H9 (cell line): Measurements from ENCODE around the gene PTPRQ. TPM values are rescaled to one million over a fixed set of nuclear protein-coding genes. Genes with fewer than 3 reads are reported as not detected.

Source experiments
- DNase-seq: peaks from one replicate; pipeline ENCODE4 v3.0.0-alpha.2; 2017
- H2AFZ ChIP-seq: one replicate; pipeline ENCODE4 v1.6.1; 2013; ENCODE audit warnings: mild to moderate bottlenecking, low read length, control low read depth, moderate library complexity
- H2AK5ac ChIP-seq: 2 replicates; pipeline ENCODE4 v1.6.1; 2013; ENCODE audit warnings: low read length, control low read depth, mixed read lengths; ENCODE audit not compliant: insufficient read length
- H2BK120ac ChIP-seq: one replicate; pipeline ENCODE4 v1.6.1; 2013; ENCODE audit warnings: low read depth, mild to moderate bottlenecking, low read length, control low read depth, inconsistent platforms; ENCODE audit not compliant: poor library complexity, severe bottlenecking
- H2BK12ac ChIP-seq: 2 replicates; pipeline ENCODE4 v1.6.1; 2013; ENCODE audit warnings: low read length, control low read depth, mixed read lengths, low read depth; ENCODE audit not compliant: insufficient read length
- H2BK15ac ChIP-seq: 2 replicates; pipeline ENCODE4 v1.6.1; 2013; ENCODE audit warnings: low read depth, low read length, control low read depth
- H2BK20ac ChIP-seq: one replicate; pipeline ENCODE4 v1.6.1; 2013; ENCODE audit warnings: low read depth, mild to moderate bottlenecking, low read length, control low read depth, inconsistent platforms; ENCODE audit not compliant: poor library complexity, severe bottlenecking
- H2BK5ac ChIP-seq: 2 replicates; pipeline ENCODE4 v1.6.1; 2013; ENCODE audit warnings: low read length, control low read depth, mixed read lengths; ENCODE audit not compliant: insufficient read length
- H3K14ac ChIP-seq: 2 replicates; pipeline ENCODE4 v1.6.1; 2013; ENCODE audit warnings: low read length, control low read depth; ENCODE audit not compliant: insufficient read depth
- H3K18ac ChIP-seq: 2 replicates; pipeline ENCODE4 v1.6.1; 2013; ENCODE audit warnings: low read depth, mild to moderate bottlenecking, mixed read lengths, low read length, control low read depth; ENCODE audit not compliant: insufficient read length
- H3K23ac ChIP-seq: 2 replicates; pipeline ENCODE4 v1.6.1; 2013; ENCODE audit warnings: low read length, control low read depth, mixed read lengths, low read depth; ENCODE audit not compliant: insufficient read length
- H3K23me2 ChIP-seq: 2 replicates; pipeline ENCODE4 v1.6.1; 2013; ENCODE audit warnings: low read depth, mild to moderate bottlenecking, mixed read lengths, low read length, control low read depth; ENCODE audit not compliant: insufficient read length, poor library complexity, severe bottlenecking
- H3K27ac ChIP-seq: 2 replicates; pipeline ENCODE4 v1.5.1; 2013; ENCODE audit warnings: low read length, control low read depth, mixed read lengths, low read depth; ENCODE audit not compliant: insufficient read length
- H3K27me3 ChIP-seq: 2 replicates; pipeline ENCODE4 v1.6.1; 2013; ENCODE audit warnings: low read length, control low read depth, inconsistent platforms; ENCODE audit not compliant: insufficient read depth
- H3K4ac ChIP-seq: 2 replicates; pipeline ENCODE4 v1.6.1; 2013; ENCODE audit warnings: low read depth, mild to moderate bottlenecking, control low read depth, inconsistent platforms, low read length, moderate library complexity
- H3K4me1 ChIP-seq: 2 replicates; pipeline ENCODE4 v1.6.1; 2013; ENCODE audit warnings: low read length, control low read depth, inconsistent platforms; ENCODE audit not compliant: insufficient read depth
- H3K4me2 ChIP-seq: 2 replicates; pipeline ENCODE4 v1.6.1; 2013; ENCODE audit warnings: low read length, control low read depth, mixed read lengths; ENCODE audit not compliant: insufficient read length, insufficient read depth
- H3K56ac ChIP-seq: 2 replicates; pipeline ENCODE4 v1.6.1; 2013; ENCODE audit warnings: low read depth, mild to moderate bottlenecking, mixed read lengths, low read length, control low read depth; ENCODE audit not compliant: insufficient read length
- H3K79me1 ChIP-seq: 2 replicates; pipeline ENCODE4 v1.6.1; 2013; ENCODE audit warnings: low read depth, mild to moderate bottlenecking, moderate library complexity, low read length, control low read depth, inconsistent platforms; ENCODE audit not compliant: insufficient read depth, poor library complexity, severe bottlenecking
- H3K79me2 ChIP-seq: 2 replicates; pipeline ENCODE4 v1.6.1; 2013; ENCODE audit warnings: low read length, control low read depth, inconsistent platforms; ENCODE audit not compliant: insufficient read depth
- H3K9ac ChIP-seq: 2 replicates; pipeline ENCODE4 v1.6.1; 2013; ENCODE audit warnings: low read length, control low read depth, mixed read lengths; ENCODE audit not compliant: insufficient read length; ENCODE audit errors: extremely low read depth
- H3K9me3 ChIP-seq: one replicate; pipeline ENCODE4 v1.6.1; 2013; ENCODE audit warnings: low read depth, low read length, inconsistent platforms; ENCODE audit not compliant: control insufficient read depth
- H3T11ph ChIP-seq: one replicate; pipeline ENCODE4 v1.6.1; 2013; ENCODE audit warnings: mild to moderate bottlenecking, low read length, control low read depth, inconsistent platforms
- H4K20me1 ChIP-seq: one replicate; pipeline ENCODE4 v1.6.1; 2013; ENCODE audit not compliant: control insufficient read depth, insufficient read length, insufficient read depth
- H4K5ac ChIP-seq: 2 replicates; pipeline ENCODE4 v1.6.1; 2013; ENCODE audit warnings: low read depth, mild to moderate bottlenecking, mixed read lengths, low read length, control low read depth; ENCODE audit not compliant: insufficient read length
- H4K8ac ChIP-seq: replicated peaks from 2 replicates; pipeline ENCODE4 v1.6.1; 2013; ENCODE audit warnings: low read length, control low read depth, mixed read lengths, low read depth; ENCODE audit not compliant: insufficient read length
- H4K91ac ChIP-seq: 2 replicates; pipeline ENCODE4 v1.6.1; 2013; ENCODE audit warnings: low read depth, mild to moderate bottlenecking, moderate library complexity, mixed read lengths, low read length, control low read depth; ENCODE audit not compliant: insufficient read length
- H3K27ac Mint-ChIP-seq, 3 experiments: 2 replicates in 2 of 3; 3 replicates in 1 of 3; pipeline ENCODE4 v1.8.0; 2020 to 2021; ENCODE audit warnings: mixed read lengths in 3 of 3, mild to moderate bottlenecking in 1 of 3, moderate library complexity in 1 of 3
- H3K27me3 Mint-ChIP-seq: 2 replicates; pipeline ENCODE4 v1.8.0; 2021; ENCODE audit warnings: low read depth, mild to moderate bottlenecking, moderate library complexity, mixed read lengths
- H3K36me3 Mint-ChIP-seq, 3 experiments: 2 replicates in 2 of 3; 3 replicates in 1 of 3; pipeline ENCODE4 v1.8.0; 2020 to 2021; ENCODE audit warnings: low read depth in 3 of 3, mixed read lengths in 3 of 3; ENCODE audit not compliant: insufficient read depth in 1 of 3
- H3K4me1 Mint-ChIP-seq, 2 experiments: 2 replicates each; pipeline ENCODE4 v1.8.0; 2020; ENCODE audit warnings: mixed read lengths in 2 of 2
- H3K4me3 Mint-ChIP-seq, 2 experiments: 2 replicates in 1 of 2; 3 replicates in 1 of 2; pipeline ENCODE4 v1.8.0; 2020 to 2021; ENCODE audit warnings: mild to moderate bottlenecking in 2 of 2, mixed read lengths in 2 of 2, moderate library complexity in 1 of 2
- H3K9me3 Mint-ChIP-seq, 2 experiments: 2 replicates in 1 of 2; 3 replicates in 1 of 2; pipeline ENCODE4 v1.8.0; 2020; ENCODE audit warnings: mild to moderate bottlenecking in 2 of 2, mixed read lengths in 2 of 2, moderate library complexity in 1 of 2
- WGBS: extraction: QIAGEN DNeasy Blood & Tissue Kit; methylation state at CpG from one replicate; pipeline ENCODE4 v1.1.7; 2013; ENCODE audit warnings: missing lambda C conversion rate, low lambda C conversion rate, mixed read lengths; ENCODE audit not compliant: insufficient read length; ENCODE audit errors: extremely low coverage; 5-methylcytosine and 5-hydroxymethylcytosine counted together
- total RNA-seq: library from RNA; stranded (reverse); gene quantifications from 2 replicates; pipeline ENCODE4 v1.2.1, GENCODE V29; 2021
- TF ChIP-seq, protein P1 (sequence below): fragments of 200-600 bp; sonication (generic); conservative IDR thresholded peaks from 3 replicates; pipeline ENCODE4 v1.8.0; 2021; ENCODE audit warnings: antibody characterized with exemption, mild to moderate bottlenecking

PTPRQ gene
- total RNA-seq, 1 experiment from 2014 or later: not detected

DNA sequence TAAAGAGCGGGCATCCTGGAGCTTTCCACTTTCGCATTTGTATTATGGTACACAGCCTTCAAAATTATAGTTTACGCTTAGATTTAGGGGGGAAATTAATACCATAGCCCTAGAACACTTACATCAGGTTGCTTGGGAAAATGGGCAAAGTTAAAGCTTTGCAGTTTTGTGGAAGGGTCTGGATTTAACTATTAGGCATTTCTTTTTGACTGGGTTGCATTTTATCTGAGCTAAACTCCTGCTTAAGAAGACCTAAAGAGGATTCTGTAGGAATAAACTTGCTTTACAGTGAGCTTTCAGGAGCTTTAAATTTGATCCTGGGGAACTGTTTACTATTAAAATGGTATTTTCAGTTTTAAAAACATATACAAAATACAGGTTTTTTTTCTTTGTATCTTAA, 42.8 kb upstream of the PTPRQ start:
- no peak overlapping the region for H3K4ac ChIP-seq

More for the DNA sequence above, 42.8 kb upstream of the PTPRQ start:
- no peak overlapping the region for H2BK15ac ChIP-seq
- no peaks in the 10 kb centered on the region for H3K79me2 ChIP-seq
- H2BK120ac ChIP-seq: no peak overlapping the region
- no peaks in the 10 kb centered on the region for H4K20me1 ChIP-seq
- no peak overlapping the region for H3K4me2 ChIP-seq
- no peak overlapping the region for H3K14ac ChIP-seq
- Mint-ChIP-seq H3K9me3 (no peaks in the 10 kb centered on the region), H3K27ac (no peak overlapping the region), H3K36me3 (no peaks in the 10 kb centered on the region), H3K4me1 (peaks cover 2 to 4% of the 10 kb centered on the region in 2 experiments; a peak in 2 of 4 replicates), H3K27me3 (no peaks in the 10 kb centered on the region; the same call in 1 of the 2 replicates), H3K4me3 (no peak overlapping the region)
- no peak overlapping the region for H3K23ac ChIP-seq
- H2BK5ac ChIP-seq: no peak overlapping the region
- H2BK20ac ChIP-seq: no peak overlapping the region
- no peaks in the 10 kb centered on the region for H3K4me1 ChIP-seq
- no peak overlapping the region for H3T11ph ChIP-seq
- WGBS: no CpG with 5 or more reads among the region's 3 CpGs
- no peak overlapping the region for H2AK5ac ChIP-seq
- H3K9me3 ChIP-seq: no peaks in the 10 kb centered on the region
- TF ChIP-seq, protein P1, sequence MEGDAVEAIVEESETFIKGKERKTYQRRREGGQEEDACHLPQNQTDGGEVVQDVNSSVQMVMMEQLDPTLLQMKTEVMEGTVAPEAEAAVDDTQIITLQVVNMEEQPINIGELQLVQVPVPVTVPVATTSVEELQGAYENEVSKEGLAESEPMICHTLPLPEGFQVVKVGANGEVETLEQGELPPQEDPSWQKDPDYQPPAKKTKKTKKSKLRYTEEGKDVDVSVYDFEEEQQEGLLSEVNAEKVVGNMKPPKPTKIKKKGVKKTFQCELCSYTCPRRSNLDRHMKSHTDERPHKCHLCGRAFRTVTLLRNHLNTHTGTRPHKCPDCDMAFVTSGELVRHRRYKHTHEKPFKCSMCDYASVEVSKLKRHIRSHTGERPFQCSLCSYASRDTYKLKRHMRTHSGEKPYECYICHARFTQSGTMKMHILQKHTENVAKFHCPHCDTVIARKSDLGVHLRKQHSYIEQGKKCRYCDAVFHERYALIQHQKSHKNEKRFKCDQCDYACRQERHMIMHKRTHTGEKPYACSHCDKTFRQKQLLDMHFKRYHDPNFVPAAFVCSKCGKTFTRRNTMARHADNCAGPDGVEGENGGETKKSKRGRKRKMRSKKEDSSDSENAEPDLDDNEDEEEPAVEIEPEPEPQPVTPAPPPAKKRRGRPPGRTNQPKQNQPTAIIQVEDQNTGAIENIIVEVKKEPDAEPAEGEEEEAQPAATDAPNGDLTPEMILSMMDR: no peak
- H3K23me2 ChIP-seq: no peaks in the 10 kb centered on the region
- peak overlapping the region; percentile 66 for H2AFZ ChIP-seq
- H3K56ac ChIP-seq: no peak overlapping the region
- DNase-seq: no peak
- no peaks in the 10 kb centered on the region for H3K27me3 ChIP-seq
- H3K9ac ChIP-seq: no peak overlapping the region
- no peak overlapping the region for H3K27ac ChIP-seq
- H2BK12ac ChIP-seq: no peak overlapping the region
- H3K18ac ChIP-seq: no peak overlapping the region
- no peak overlapping the region for H4K8ac ChIP-seq
- no peak overlapping the region for H4K91ac ChIP-seq
- no peak overlapping the region for H4K5ac ChIP-seq
- H3K79me1 ChIP-seq: no peaks in the 10 kb centered on the region
